H1 (cell line): Measurements from ENCODE around the gene KLRC3. TPM values are rescaled to one million over a fixed set of nuclear protein-coding genes. Genes with fewer than 3 reads are reported as not detected.

Source experiments
- CTCF ChIA-PET: fragments of 300-600 bp; sonication (Branson Sonifier 250); formaldehyde crosslinking; loops from one replicate; lab custom pipeline; 2021; ENCODE audit not compliant: partially characterized antibody; lab: Charles Lee
- POLR2A ChIA-PET: fragments of 300-600 bp; sonication (Branson Sonifier 250); formaldehyde crosslinking; loops from one replicate; lab custom pipeline; 2021; ENCODE audit warnings: inconsistent platforms; ENCODE audit not compliant: partially characterized antibody; lab: Charles Lee
- DNase-seq, 2 experiments: peaks; one replicate each; pipeline versions ENCODE4 v3.0.0 to v3.0.0-alpha.2; 2010 to 2022; ENCODE audit warnings: low spot score in 2 of 2, low read depth in 1 of 2, mixed read lengths in 1 of 2
- FAIRE-seq: peaks from 2 replicates; lab custom pipeline; 2011; peaks lifted over from hg19 to GRCh38; lab: Jason Lieb, UNC
- H2AFZ ChIP-seq: 2 replicates; pipeline ENCODE4 v1.8.1; 2012; ENCODE audit warnings: low read length, inconsistent platforms
- H2AK5ac ChIP-seq: 2 replicates; pipeline ENCODE4 v1.6.1; 2013; ENCODE audit warnings: low read depth, low read length
- H2BK120ac ChIP-seq: replicated peaks from 2 replicates; pipeline ENCODE3; 2013; ENCODE audit warnings: low read depth, low read length, inconsistent platforms
- H2BK12ac ChIP-seq: 2 replicates; pipeline ENCODE4 v1.6.1; 2013; ENCODE audit warnings: low read depth, low read length
- H2BK15ac ChIP-seq: 2 replicates; pipeline ENCODE4 v1.6.1; 2013; ENCODE audit warnings: low read length
- H2BK20ac ChIP-seq: 2 replicates; pipeline ENCODE4 v1.6.1; 2013; ENCODE audit warnings: low read length
- H2BK5ac ChIP-seq: 2 replicates; pipeline ENCODE4 v1.6.1; 2013; ENCODE audit warnings: low read depth, low read length
- H3K14ac ChIP-seq: 2 replicates; pipeline ENCODE4 v1.6.1; 2013; ENCODE audit warnings: inconsistent platforms; ENCODE audit not compliant: insufficient read length
- H3K18ac ChIP-seq: 2 replicates; pipeline ENCODE4 v1.6.1; 2013; ENCODE audit warnings: low read length; ENCODE audit errors: extremely low read depth
- H3K23ac ChIP-seq: 2 replicates; pipeline ENCODE4 v1.6.1; 2013; ENCODE audit warnings: inconsistent platforms; ENCODE audit not compliant: insufficient read length
- H3K23me2 ChIP-seq: 2 replicates; pipeline ENCODE4 v1.6.1; 2013; ENCODE audit warnings: low read depth, low read length
- H3K27ac ChIP-seq: 2 replicates; pipeline ENCODE4 v1.6.1; 2011; ENCODE audit warnings: low read depth, low read length, inconsistent platforms
- H3K27me3 ChIP-seq, 4 experiments: replicated peaks in 1 of 4; 1 replicate in 1 of 4; 2 replicates in 3 of 4; pipeline versions ENCODE4 v1.6.1 to v1.8.1; 2011 to 2013; ENCODE audit warnings: low read length in 3 of 4, mild to moderate bottlenecking in 3 of 4, inconsistent platforms in 2 of 4, mixed read lengths in 2 of 4, moderate library complexity in 1 of 4; ENCODE audit not compliant: control insufficient read depth in 3 of 4, insufficient read depth in 3 of 4; ENCODE audit errors: extremely low read depth in 1 of 4
- H3K36me3 ChIP-seq, 4 experiments: 2 replicates each; pipeline versions ENCODE4 v1.6.1 to v1.8.1; 2011 to 2013; ENCODE audit warnings: mild to moderate bottlenecking in 4 of 4, low read length in 3 of 4, moderate library complexity in 2 of 4, control low read depth in 1 of 4, inconsistent platforms in 1 of 4; ENCODE audit not compliant: insufficient read depth in 4 of 4, control insufficient read depth in 2 of 4
- H3K4ac ChIP-seq: replicated peaks from 2 replicates; pipeline ENCODE3; 2013; ENCODE audit warnings: low read length, low read depth, mixed read lengths, inconsistent platforms; ENCODE audit not compliant: insufficient read length
- H3K4me1 ChIP-seq, 4 experiments: replicated peaks in 1 of 4; 1 replicate in 1 of 4; 2 replicates in 3 of 4; pipeline versions ENCODE4 v1.6.1 to v1.8.1; 2011 to 2013; ENCODE audit warnings: low read length in 3 of 4, inconsistent platforms in 2 of 4, mixed read lengths in 1 of 4; ENCODE audit not compliant: insufficient read depth in 4 of 4, control insufficient read depth in 3 of 4
- H3K4me2 ChIP-seq, 2 experiments: 2 replicates each; pipeline versions ENCODE4 v1.6.1 to v1.8.1; 2011 to 2013; ENCODE audit warnings: low read depth in 2 of 2, low read length in 2 of 2, control low read depth in 1 of 2, inconsistent platforms in 1 of 2, mild to moderate bottlenecking in 1 of 2; ENCODE audit not compliant: insufficient read depth in 1 of 2
- H3K4me3 ChIP-seq, 4 experiments: fragments of 200-600, 300-600 bp in 1 of 4; sonication (generic), shearing (Covaris generic), sonication (Bioruptor Twin) in 1 of 4; 2 replicates each; pipeline versions ENCODE4 v1.5.1 to v1.8.1; 2011 to 2016; ENCODE audit warnings: low read length in 4 of 4, low read depth in 3 of 4, control low read depth in 2 of 4, inconsistent platforms in 2 of 4, mild to moderate bottlenecking in 2 of 4, mixed read lengths in 1 of 4, moderate library complexity in 1 of 4; ENCODE audit not compliant: insufficient read depth in 2 of 4; ENCODE audit errors: extremely low read depth in 1 of 4
- H3K56ac ChIP-seq: replicated peaks from 2 replicates; pipeline ENCODE3; 2013; ENCODE audit warnings: low read depth, mild to moderate bottlenecking, mixed read lengths, low read length, inconsistent platforms; ENCODE audit not compliant: insufficient read length
- H3K79me1 ChIP-seq: 2 replicates; pipeline ENCODE4 v1.6.1; 2013; ENCODE audit warnings: low read depth, low read length, control low read depth
- H3K79me2 ChIP-seq, 2 experiments: 2 replicates each; pipeline versions ENCODE4 v1.6.1 to v1.8.1; 2012 to 2013; ENCODE audit warnings: low read length in 2 of 2, mild to moderate bottlenecking in 2 of 2, inconsistent platforms in 1 of 2; ENCODE audit not compliant: insufficient read depth in 2 of 2, control insufficient read depth in 1 of 2
- H3K9ac ChIP-seq, 4 experiments: replicated peaks in 1 of 4; 1 replicate in 1 of 4; 2 replicates in 3 of 4; pipeline versions ENCODE4 v1.6.1 to v1.8.1; 2011 to 2013; ENCODE audit warnings: low read depth in 3 of 4, low read length in 3 of 4, control low read depth in 2 of 4, mild to moderate bottlenecking in 2 of 4, moderate library complexity in 2 of 4, inconsistent platforms in 1 of 4; ENCODE audit errors: extremely low read depth in 1 of 4
- H3K9me3 ChIP-seq, 2 experiments: 2 replicates each; pipeline versions ENCODE4 v1.6.1 to v1.8.1; 2012 to 2013; ENCODE audit warnings: mild to moderate bottlenecking in 2 of 2, moderate library complexity in 2 of 2, control low read depth in 1 of 2, inconsistent platforms in 1 of 2, low read depth in 1 of 2, low read length in 1 of 2, mixed read lengths in 1 of 2; ENCODE audit not compliant: insufficient read depth in 2 of 2
- H4K20me1 ChIP-seq, 2 experiments: replicated peaks in 1 of 2; 2 replicates each; pipeline versions ENCODE3 to v1.8.1; 2011 to 2013; ENCODE audit warnings: inconsistent platforms in 2 of 2, low read length in 2 of 2, mild to moderate bottlenecking in 1 of 2; ENCODE audit not compliant: insufficient read depth in 2 of 2, control insufficient read depth in 1 of 2
- H4K5ac ChIP-seq: 2 replicates; pipeline ENCODE4 v1.6.1; 2013; ENCODE audit warnings: low read length, low read depth, mixed read lengths, inconsistent platforms; ENCODE audit not compliant: insufficient read length
- H4K8ac ChIP-seq: 2 replicates; pipeline ENCODE4 v1.8.0; 2013; ENCODE audit warnings: mild to moderate bottlenecking, moderate library complexity, low read length, inconsistent platforms; ENCODE audit not compliant: insufficient read depth; ENCODE audit errors: extremely low read depth
- H4K91ac ChIP-seq: replicated peaks from 2 replicates; pipeline ENCODE3; 2013; ENCODE audit warnings: low read length, mixed read lengths, inconsistent platforms; ENCODE audit not compliant: insufficient read length
- CHD2 ChIP-seq: IDR thresholded peaks from 2 replicates; pipeline ENCODE4 v1.6.1; 2012; ENCODE audit warnings: low read length, improper control_type of control experiment
- GABPA ChIP-seq: IDR thresholded peaks from 2 replicates; pipeline ENCODE4 v1.6.1; 2011; ENCODE audit warnings: mild to moderate bottlenecking, low read length, moderate library complexity, borderline replicate concordance; ENCODE audit not compliant: insufficient read depth
- JUN ChIP-seq: IDR thresholded peaks from 2 replicates; pipeline ENCODE4 v1.6.1; 2011; ENCODE audit warnings: low read depth, mild to moderate bottlenecking, improper control_type of control experiment, low read length
- KDM4A ChIP-seq: IDR thresholded peaks from one replicate; pipeline ENCODE4 v1.7.1; 2012; ENCODE audit warnings: low read depth, mild to moderate bottlenecking, moderate library complexity, low read length, inconsistent platforms; ENCODE audit not compliant: severe bottlenecking
- MAFK ChIP-seq: IDR thresholded peaks from 2 replicates; pipeline ENCODE4 v1.6.1; 2012; ENCODE audit warnings: low read depth, mild to moderate bottlenecking, improper control_type of control experiment, low read length
- NRF1 ChIP-seq: IDR thresholded peaks from 2 replicates; pipeline ENCODE4 v1.6.1; 2011; ENCODE audit warnings: mild to moderate bottlenecking, low read depth, low read length, improper control_type of control experiment
- RFX5 ChIP-seq: IDR thresholded peaks from 2 replicates; pipeline ENCODE4 v1.6.1; 2011; ENCODE audit warnings: low read depth, low read length, improper control_type of control experiment, borderline replicate concordance
- TAF7 ChIP-seq: optimal IDR thresholded peaks from 2 replicates; pipeline ENCODE3; 2011; ENCODE audit warnings: low read depth, mild to moderate bottlenecking, inconsistent platforms, low read length, moderate library complexity, borderline replicate concordance
- TEAD4 ChIP-seq: IDR thresholded peaks from 2 replicates; pipeline ENCODE4 v1.6.1; 2012; ENCODE audit warnings: low read depth, low read length, inconsistent platforms, mixed read lengths
- USF2 ChIP-seq: IDR thresholded peaks from 2 replicates; pipeline ENCODE4 v1.6.1; 2011; ENCODE audit warnings: low read length, improper control_type of control experiment
- WGBS, 2 experiments: shearing (Covaris generic) in 1 of 2; methylation state at CpG; one replicate each; pipeline versions ENCODE4 v1.1.6 to v1.1.7; 2013 to 2015; ENCODE audit warnings: low lambda C conversion rate in 2 of 2, mixed read lengths in 2 of 2, inconsistent platforms in 1 of 2, low coverage in 1 of 2, missing lambda C conversion rate in 1 of 2; ENCODE audit not compliant: insufficient replicate concordance in 2 of 2, insufficient coverage in 1 of 2, insufficient read length in 1 of 2; ENCODE audit errors: extremely low coverage in 1 of 2, missing lambda C conversion rate in 1 of 2; 5-methylcytosine and 5-hydroxymethylcytosine counted together
- polyA plus RNA-seq, 7 experiments: library from polyadenylated mRNA; depleted of rRNA in 3 of 7; stranded (reverse) in 5 of 7; unstranded in 2 of 7; fragments of >200 nt in 5 of 7; fragments of 200-250 nt in 2 of 7; gene quantifications; 1 replicate in 5 of 7; 2 replicates in 1 of 7; 4 replicates in 1 of 7; pipeline versions ENCODE4 v1.2.1 to v1.2.3, GENCODE V29; 2011 to 2013; ENCODE audit warnings: missing spikeins in 2 of 7, mixed read lengths in 2 of 7
- total RNA-seq: library from RNA; stranded (reverse); fragmentation: NEBNext Ultra II Directional; extraction: Animal tissue kit (Norgen Biotek cat#: 25700); gene quantifications from 2 replicates; pipeline ENCODE4 v1.2.1, GENCODE V29; 2021
- TF ChIP-seq, protein P1 (sequence below): IDR thresholded peaks from 2 replicates; pipeline ENCODE4 v1.6.1; 2012; ENCODE audit warnings: inconsistent platforms

The KLRC3 gene
- total and polyA plus RNA-seq, 2 of the 8 experiments (the other 6 are each of a cell fraction or from before 2014, with no cell fraction given) = not detected

DNA sequence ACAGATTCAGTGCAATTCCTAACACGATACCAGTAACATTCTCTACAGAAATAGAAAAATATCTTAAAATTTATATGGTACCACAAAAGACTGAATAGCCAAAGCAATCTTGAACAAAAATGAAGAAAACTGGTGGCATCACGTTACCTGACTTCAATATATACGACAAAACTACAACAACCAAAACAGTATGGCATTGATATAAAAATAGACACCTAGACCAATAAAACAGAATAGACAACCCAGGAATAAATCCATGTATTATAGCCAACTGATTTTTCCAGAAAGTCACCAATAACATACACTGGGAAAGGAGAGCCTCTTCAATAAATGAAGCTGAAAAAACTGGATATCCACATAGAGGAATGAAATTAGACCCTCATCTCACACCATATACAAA is 36.2 kb downstream of the KLRC3 start:
- no peak overlapping the region for H4K91ac ChIP-seq
- no peak overlapping the region for H2BK20ac ChIP-seq
- no peak overlapping the region for H3K4ac ChIP-seq
- WGBS, 2 experiments = 89% methylated on average over 3 of the region's 3 CpGs; no CpG with 5 or more reads in 1 of the 2 experiments
- no peak overlapping the region for H3K56ac ChIP-seq
- H3K4me1 ChIP-seq = no peaks in the 10 kb centered on the region
- H2AFZ ChIP-seq = no peak overlapping the region
- no peak overlapping the region for H2BK5ac ChIP-seq
- no peaks in the 10 kb centered on the region for H4K20me1 ChIP-seq
- DNase-seq (no peak), FAIRE-seq (peak; percentile 13)
- no peak overlapping the region for H3K4me3 ChIP-seq
- H3K79me1 ChIP-seq = no peaks in the 10 kb centered on the region
- H2AK5ac ChIP-seq = no peak overlapping the region
- H3K27ac ChIP-seq = no peak overlapping the region
- H3K27me3 ChIP-seq = no peaks in the 10 kb centered on the region
- no peaks in the 10 kb centered on the region for H3K79me2 ChIP-seq
- no peak overlapping the region for H3K18ac ChIP-seq
- H2BK15ac ChIP-seq = no peak overlapping the region
- no peaks in the 10 kb centered on the region; a peak in 1 of 4 replicates for H3K9me3 ChIP-seq
- no peak overlapping the region for H3K23ac ChIP-seq
- H4K8ac ChIP-seq = no peak overlapping the region
- POLR2A ChIA-PET = no interaction called here
- no peak overlapping the region for H2BK12ac ChIP-seq
- no peak overlapping the region for H3K9ac ChIP-seq
- no peaks in the 10 kb centered on the region for H3K23me2 ChIP-seq
- H3K14ac ChIP-seq = no peak overlapping the region
- H2BK120ac ChIP-seq = no peak overlapping the region
- no peak overlapping the region for H4K5ac ChIP-seq
- CTCF ChIA-PET = no interaction called here
- H3K36me3 ChIP-seq = no peaks in the 10 kb centered on the region
- H3K4me2 ChIP-seq = no peak overlapping the region
- no peak for TF ChIP-seq USF2
- TF ChIP-seq MAFK = no peak
- TF ChIP-seq, protein P1, sequence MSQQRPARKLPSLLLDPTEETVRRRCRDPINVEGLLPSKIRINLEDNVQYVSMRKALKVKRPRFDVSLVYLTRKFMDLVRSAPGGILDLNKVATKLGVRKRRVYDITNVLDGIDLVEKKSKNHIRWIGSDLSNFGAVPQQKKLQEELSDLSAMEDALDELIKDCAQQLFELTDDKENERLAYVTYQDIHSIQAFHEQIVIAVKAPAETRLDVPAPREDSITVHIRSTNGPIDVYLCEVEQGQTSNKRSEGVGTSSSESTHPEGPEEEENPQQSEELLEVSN = no peak
- TF ChIP-seq JUN = no peak
- no peak for TF ChIP-seq NRF1
- TF ChIP-seq KDM4A = no peak
- TF ChIP-seq GABPA = no peak
- no peak for TF ChIP-seq TAF7
- TF ChIP-seq TEAD4 = no peak
- no peak for TF ChIP-seq CHD2
- TF ChIP-seq RFX5 = no peak
